HUES48 (cell line): ENCODE results near the gene JAM2.
"Not testable (repeated sequence)": the region's sequence is repeated elsewhere in the genome, so short reads cannot be mapped to it uniquely, and the experiment has no call there.

Source experiments
- H3K27ac ChIP-seq: one replicate; pipeline ENCODE4 v1.7.0; 2013; ENCODE audit warnings: low read depth, low read length, inconsistent platforms
- H3K27me3 ChIP-seq: 2 replicates; pipeline ENCODE4 v1.6.1; 2013; ENCODE audit warnings: mild to moderate bottlenecking, low read length; ENCODE audit not compliant: control insufficient read depth, insufficient read depth
- H3K36me3 ChIP-seq: 2 replicates; pipeline ENCODE4 v1.6.1; 2013; ENCODE audit warnings: low read length; ENCODE audit not compliant: control insufficient read depth, insufficient read depth
- H3K4me1 ChIP-seq: 2 replicates; pipeline ENCODE4 v1.6.1; 2013; ENCODE audit warnings: mild to moderate bottlenecking, low read length; ENCODE audit not compliant: control insufficient read depth, insufficient read depth
- H3K4me3 ChIP-seq: 2 replicates; pipeline ENCODE4 v1.5.1; 2013; ENCODE audit warnings: mild to moderate bottlenecking, low read depth, low read length
- H3K9ac ChIP-seq: 2 replicates; pipeline ENCODE4 v1.6.1; 2013; ENCODE audit warnings: mild to moderate bottlenecking, low read depth, low read length, moderate library complexity
- H3K9me3 ChIP-seq: 2 replicates; pipeline ENCODE4 v1.6.1; 2013; ENCODE audit warnings: low read length; ENCODE audit not compliant: control insufficient read depth, insufficient read depth

The JAM2 gene

DNA sequence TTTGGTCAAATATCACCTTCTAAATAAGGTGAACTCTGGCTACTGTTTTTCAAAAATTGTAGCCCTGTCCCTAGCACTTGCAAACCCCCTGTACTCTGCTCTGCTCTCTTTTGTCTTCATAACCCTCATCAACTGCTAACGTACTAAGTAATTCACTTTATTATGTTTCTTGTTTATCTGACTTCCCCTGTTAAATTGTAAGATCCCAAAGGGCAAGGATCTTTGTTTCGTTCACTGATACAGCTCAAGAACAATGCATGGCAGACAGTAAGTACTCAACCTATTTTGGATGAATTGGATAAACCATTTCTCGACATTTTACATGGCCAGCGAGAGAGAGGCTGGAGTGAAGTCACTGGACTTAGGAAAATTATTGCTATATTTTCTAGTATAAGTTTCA lies 48.7 kb downstream of the JAM2 start:
- H3K4me3 ChIP-seq = no peak overlapping the region
- no peaks in the 10 kb centered on the region for H3K4me1 ChIP-seq
- no peak overlapping the region for H3K27ac ChIP-seq
- no peaks in the 10 kb centered on the region for H3K9me3 ChIP-seq
- no peaks in the 10 kb centered on the region for H3K27me3 ChIP-seq
- no peaks in the 10 kb centered on the region for H3K36me3 ChIP-seq
- no peak overlapping the region for H3K9ac ChIP-seq

DNA sequence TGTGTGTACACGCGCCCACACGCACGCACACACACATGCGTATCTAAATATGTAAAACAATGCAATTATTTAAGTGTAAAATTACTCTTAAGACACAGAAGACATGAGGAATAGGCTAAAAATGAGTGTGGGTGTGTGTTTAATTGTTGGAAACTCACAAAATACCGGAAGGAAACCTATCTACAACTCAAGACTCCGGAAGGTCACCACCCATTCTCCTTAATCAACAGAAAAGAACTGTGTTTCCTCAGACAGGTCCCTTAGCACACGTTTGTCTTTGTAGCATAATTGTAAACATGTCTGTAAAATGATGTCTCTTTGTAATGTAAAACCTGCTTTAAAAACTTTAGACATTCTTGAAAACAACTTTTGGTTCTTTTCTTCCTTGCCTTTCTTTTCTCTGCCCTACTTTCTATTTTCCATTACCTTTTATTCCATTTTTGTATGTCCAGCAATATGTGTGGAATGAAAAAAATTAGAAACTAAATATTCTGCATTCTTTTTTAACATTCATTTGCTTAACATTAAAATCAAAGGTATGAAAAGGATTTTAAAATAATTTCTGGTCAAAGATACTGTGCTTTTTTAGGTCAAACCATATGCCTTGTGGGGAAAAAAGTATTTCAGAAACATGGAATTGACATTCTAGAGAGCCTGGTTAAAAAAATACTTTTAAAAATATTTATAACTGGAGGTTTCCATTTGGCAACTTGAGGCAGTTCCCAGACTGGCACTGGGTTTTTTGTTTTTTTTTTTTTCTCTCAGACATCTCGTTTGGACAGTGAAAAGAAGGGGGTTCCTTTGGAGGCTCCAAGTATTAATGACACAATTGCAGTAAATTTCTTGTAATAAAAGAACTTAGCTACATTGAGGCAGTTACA lies 49.5 kb downstream of the JAM2 start:
- Histone ChIP-seq H3K36me3 (no peaks in the 10 kb centered on the region), H3K9me3 (no peaks in the 10 kb centered on the region), H3K4me1 (no peaks in the 10 kb centered on the region), H3K4me3 (no peak overlapping the region), H3K27ac (no peak overlapping the region), H3K9ac (no peak overlapping the region), H3K27me3 (no peaks in the 10 kb centered on the region)

- no peak overlapping the region for H3K27ac ChIP-seq
- H3K4me1 ChIP-seq = no peaks in the 10 kb centered on the region
- no peak overlapping the region for H3K4me3 ChIP-seq
- no peaks in the 10 kb centered on the region for H3K36me3 ChIP-seq
- H3K27me3 ChIP-seq = no peaks in the 10 kb centered on the region
- H3K9ac ChIP-seq = no peak overlapping the region
- H3K9me3 ChIP-seq = no peaks in the 10 kb centered on the region
Measured at GRCh38 chr21:25689226-25689625, 50.2 kb downstream of the JAM2 start.

- H3K27me3 ChIP-seq = no peaks in the 10 kb centered on the region
- no peak overlapping the region for H3K27ac ChIP-seq
Measured at GRCh38 chr21:25691976-25692375, 52.9 kb downstream of the JAM2 start.

DNA sequence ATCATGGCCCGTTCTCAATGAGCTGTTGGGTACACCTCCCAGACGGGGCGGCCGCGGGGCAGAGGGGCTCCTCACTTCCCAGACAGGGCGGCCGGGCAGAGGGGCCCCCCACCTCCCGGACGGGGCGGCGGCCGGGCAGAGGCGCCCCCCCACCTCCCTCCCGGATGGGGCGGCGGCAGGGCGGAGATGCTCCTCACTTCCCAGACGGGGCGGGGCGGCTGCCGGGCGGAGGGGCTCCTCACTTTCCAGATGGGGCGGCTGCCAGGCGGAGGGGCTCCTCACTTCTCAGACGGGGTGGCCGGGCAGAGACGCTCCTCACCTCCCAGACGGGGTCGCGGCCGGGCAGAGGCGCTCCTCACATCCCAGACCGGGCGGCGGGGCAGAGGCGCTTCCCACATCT lies 56.4 kb downstream of the JAM2 start:
- H3K9ac ChIP-seq, H3K27me3 ChIP-seq, H3K4me1 ChIP-seq, H3K36me3 ChIP-seq, H3K9me3 ChIP-seq, H3K27ac ChIP-seq, H3K4me3 ChIP-seq: not testable (repeated sequence)

More at GRCh38 chr21:25691976-25692375, 52.9 kb downstream of the JAM2 start:
- H3K36me3 ChIP-seq = no peaks in the 10 kb centered on the region
- no peaks in the 10 kb centered on the region for H3K4me1 ChIP-seq
- no peak overlapping the region for H3K4me3 ChIP-seq
- peaks cover 4% of the 10 kb centered on the region; the same call in 1 of the 2 replicates for H3K9me3 ChIP-seq
- no peak overlapping the region for H3K9ac ChIP-seq

DNA sequence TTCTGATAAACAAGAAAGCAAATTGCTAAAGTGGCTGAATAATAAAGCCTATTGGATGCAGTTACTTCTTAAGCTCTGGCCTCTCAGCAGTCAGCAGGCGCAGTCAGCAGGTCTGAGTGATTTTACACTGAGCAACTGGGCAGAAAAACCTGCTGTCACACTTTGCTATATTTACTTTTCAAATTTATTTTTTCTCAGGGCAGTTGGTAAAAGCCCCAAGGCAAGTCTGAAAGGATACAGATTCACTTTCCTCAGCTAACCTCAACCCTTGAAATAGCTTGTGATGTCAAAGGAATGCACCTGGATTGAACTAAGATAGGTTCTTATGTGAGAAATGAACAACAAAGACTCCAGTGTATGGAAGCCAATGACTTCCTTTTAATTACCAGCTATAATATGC lies 61.7 kb downstream of the JAM2 start:
- Histone ChIP-seq H3K27ac (no peak overlapping the region), H3K9ac (no peak overlapping the region), H3K36me3 (no peaks in the 10 kb centered on the region), H3K9me3 (peaks cover 4% of the 10 kb centered on the region; the same call in 1 of the 2 replicates), H3K4me1 (no peaks in the 10 kb centered on the region), H3K27me3 (no peaks in the 10 kb centered on the region), H3K4me3 (no peak overlapping the region)

DNA sequence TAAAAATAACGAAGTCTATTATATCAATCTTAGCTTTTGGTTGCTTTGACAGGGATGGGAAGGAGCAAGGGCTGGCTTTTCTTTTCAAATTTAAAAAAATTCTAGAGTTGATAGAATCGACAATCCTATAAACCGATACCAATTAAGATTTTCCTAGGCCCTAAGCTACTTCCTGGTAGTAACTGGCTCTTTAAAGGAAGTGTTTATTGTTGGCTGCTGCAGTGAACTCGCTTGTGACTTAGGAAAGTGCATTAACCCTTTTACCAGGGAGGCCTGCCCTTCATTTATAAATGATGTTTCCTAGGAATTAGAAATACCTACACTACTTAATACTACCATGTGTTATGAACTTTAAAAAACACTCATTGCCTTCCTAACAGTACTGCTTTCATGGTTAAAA lies 62.5 kb downstream of the JAM2 start:
- no peak overlapping the region for H3K27ac ChIP-seq
- H3K9me3 ChIP-seq = peaks cover under 1% of the 10 kb centered on the region; the same call in 1 of the 2 replicates
- no peaks in the 10 kb centered on the region for H3K4me1 ChIP-seq
- H3K4me3 ChIP-seq = no peak overlapping the region
- no peaks in the 10 kb centered on the region for H3K27me3 ChIP-seq
- H3K9ac ChIP-seq = no peak overlapping the region
- H3K36me3 ChIP-seq = no peaks in the 10 kb centered on the region

DNA sequence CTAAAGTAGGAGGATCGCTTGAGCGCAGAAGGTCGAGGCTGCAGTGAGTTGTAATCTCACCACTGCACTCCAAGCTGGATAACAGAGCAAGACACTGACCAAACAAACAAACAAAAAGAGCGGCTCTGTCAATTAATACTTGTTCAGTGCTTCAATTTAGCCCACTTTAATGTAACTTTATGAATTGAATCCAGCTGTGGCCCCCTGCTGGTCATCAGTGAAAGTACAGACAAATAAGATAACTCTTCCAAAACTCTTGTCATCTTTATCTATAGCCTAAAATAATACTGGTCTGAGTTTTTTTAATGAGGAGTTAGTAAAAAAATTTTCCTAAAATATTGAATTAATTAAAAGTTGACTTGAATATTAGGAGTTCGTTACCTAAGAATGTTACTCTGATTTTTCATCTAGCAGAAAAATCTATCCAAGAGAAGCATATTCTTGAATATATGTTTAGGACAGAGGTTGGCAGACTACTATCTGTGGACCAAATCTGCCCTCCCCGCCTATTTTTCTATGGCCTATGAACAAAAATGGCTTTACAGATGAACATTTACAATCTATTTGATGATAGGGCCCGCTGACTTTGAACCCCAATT lies 69.5 kb downstream of the JAM2 start:
- Histone ChIP-seq H3K4me1 (no peaks in the 10 kb centered on the region), H3K27me3 (no peaks in the 10 kb centered on the region), H3K9me3 (no peaks in the 10 kb centered on the region), H3K4me3 (no peak overlapping the region), H3K27ac (no peak overlapping the region), H3K9ac (no peak overlapping the region), H3K36me3 (no peaks in the 10 kb centered on the region)

DNA sequence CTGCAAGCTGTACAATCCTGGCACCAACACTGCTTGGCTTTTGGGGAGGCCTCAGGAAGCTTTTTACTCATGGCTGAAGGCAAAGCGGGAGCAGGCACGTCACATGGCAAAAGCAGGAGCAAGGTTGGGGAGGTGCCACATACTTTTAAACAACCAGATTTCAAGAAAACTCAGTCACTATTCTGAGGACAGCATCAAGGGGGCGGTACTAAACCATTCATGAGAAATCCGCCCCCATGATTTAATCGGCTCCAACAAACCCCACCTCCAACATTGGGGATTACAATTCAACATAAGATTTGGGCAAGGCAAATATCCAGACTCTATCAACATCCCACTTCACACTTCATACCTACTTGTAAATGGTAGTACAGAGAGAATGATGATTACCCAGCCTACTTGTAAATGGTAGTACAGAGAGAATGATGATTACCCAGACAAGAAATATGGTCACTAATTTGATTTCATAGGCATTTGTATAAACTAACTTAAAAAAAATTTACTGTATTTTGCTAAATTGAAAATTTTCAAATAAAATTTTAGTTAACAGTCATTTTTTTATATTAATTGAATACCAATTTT lies 70.7 kb downstream of the JAM2 start:
- Histone ChIP-seq H3K9me3 (no peaks in the 10 kb centered on the region), H3K4me1 (no peaks in the 10 kb centered on the region), H3K27ac (no peak overlapping the region), H3K9ac (no peak overlapping the region), H3K4me3 (no peak overlapping the region), H3K27me3 (no peaks in the 10 kb centered on the region), H3K36me3 (no peaks in the 10 kb centered on the region)

GRCh38 chr21:25710550-25710949 lies 71.5 kb downstream of the JAM2 start:
- no peaks in the 10 kb centered on the region for H3K36me3 ChIP-seq
- no peaks in the 10 kb centered on the region for H3K4me1 ChIP-seq
- H3K27ac ChIP-seq = no peak overlapping the region
- no peak overlapping the region for H3K9ac ChIP-seq
- H3K4me3 ChIP-seq = no peak overlapping the region
- H3K27me3 ChIP-seq = no peaks in the 10 kb centered on the region
- no peaks in the 10 kb centered on the region for H3K9me3 ChIP-seq

DNA sequence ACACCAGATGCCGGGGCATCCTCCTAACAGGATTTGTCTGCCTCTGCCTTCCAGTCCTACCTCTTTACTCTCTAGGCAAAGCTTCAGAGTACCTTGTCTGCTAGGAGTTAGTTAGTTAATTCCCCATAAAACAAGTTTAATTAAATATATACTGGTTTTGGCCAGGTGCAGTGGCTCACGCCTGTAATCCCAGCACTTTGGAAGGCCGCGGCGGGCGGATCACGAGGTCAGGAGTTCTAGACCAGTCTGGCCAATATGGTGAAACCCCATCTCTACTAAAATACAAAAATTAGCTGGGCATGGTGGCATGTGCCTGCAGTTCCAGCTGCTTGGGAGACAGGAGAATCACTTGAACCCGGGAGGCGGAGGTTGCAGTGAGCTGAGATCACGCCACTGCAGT lies 75.0 kb downstream of the JAM2 start:
- H3K9me3 ChIP-seq, H3K4me3 ChIP-seq, H3K9ac ChIP-seq, H3K36me3 ChIP-seq, H3K27me3 ChIP-seq, H3K4me1 ChIP-seq, H3K27ac ChIP-seq: not testable (repeated sequence)
